ENCODE data around the gene CD3G.
"Not testable (repeated sequence)": the region's sequence is repeated elsewhere in the genome, so short reads cannot be mapped to it uniquely, and the experiment has no call there.

CD3G gene

GRCh38 chr11:118343981-118344515 lies at the start of gene CD3G:
Gene CD3G (plus strand): TSS chr11:118344344. CDS start chr11:118344424, 80 bp downstream.
- DNase-seq: peak in 3 of 4 experiments; percentile 35 to 71 (median 63)

DNA sequence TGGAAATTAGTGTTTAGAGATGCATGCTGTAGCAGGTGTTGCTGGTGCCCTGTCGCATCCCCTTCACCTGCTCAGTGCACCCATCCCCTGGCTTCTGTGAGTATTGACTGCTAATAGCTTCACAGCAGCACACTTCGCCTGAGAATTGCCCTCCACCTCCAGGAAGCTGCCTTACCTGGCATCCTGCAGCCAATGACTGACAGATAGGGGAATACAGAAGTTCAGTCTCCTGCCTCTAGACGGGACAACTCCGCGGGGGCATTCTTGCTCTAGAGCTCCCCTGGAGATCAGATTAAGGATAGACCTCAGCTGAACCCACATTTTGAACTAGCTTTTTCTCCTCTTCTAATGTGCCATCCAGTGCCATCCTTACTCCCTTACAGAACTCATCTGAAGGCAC lies 48.9 kb upstream of the CD3G start:
- DNase-seq: no peak

DNA sequence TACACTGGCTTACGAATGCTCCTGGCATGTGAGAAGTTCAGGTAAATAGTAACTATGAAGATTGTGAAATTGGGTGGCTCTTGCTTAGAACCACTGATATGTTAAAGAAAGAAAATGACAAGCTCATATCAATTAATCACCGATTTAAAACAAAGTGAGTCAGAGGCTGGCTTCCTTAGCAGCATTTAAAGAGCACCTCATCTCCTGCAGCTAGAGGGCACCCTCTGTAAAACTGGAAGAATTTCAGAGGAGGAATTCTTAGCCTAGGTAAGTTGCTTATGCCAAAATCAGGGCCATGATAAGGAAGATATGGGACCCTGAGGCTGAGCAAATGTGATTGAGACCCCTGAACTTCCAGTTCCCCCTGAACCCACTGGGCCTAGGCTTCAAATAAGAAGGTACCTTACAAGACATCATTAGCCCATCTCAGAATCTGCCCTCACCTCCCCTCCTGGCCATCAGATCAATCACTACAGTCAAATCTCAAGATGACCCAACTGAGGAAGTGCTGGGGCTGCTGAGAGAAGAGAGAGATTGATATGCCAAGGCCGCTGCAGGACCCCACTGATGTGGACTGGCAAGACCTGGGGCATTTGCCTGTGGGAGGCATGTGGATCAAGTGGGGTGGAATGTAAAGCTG lies 48.2 kb upstream of the CD3G start:
- no peak for DNase-seq

DNA sequence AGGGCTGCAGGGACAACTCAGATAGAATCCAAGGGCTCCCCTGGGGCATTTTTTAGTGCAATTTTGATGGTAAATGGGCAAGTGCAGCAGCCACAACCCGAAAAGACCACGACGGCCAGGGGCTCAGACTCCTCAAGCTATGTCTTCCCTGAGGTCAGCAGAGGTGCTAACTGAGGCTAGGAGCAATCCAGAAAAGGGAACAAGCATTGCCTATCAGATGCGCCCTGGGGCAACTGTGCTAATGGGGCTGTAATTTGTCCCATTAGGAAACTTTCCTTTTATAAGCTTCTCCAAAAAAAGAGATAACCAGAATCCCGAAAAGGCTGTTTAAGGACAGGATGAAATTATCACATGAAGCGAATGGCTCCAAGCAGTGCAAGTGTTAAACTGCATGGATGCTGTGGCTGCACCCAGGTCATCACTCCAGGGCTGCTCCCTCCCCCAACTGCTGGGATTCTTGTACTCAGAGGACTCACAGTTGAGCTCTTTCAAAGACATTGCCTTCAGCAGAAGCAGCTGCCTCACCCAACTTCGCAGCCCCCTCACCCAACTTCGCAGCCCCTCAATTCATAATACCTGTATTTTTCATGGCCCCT lies 42.4 kb upstream of the CD3G start:
- no peak for DNase-seq

DNA sequence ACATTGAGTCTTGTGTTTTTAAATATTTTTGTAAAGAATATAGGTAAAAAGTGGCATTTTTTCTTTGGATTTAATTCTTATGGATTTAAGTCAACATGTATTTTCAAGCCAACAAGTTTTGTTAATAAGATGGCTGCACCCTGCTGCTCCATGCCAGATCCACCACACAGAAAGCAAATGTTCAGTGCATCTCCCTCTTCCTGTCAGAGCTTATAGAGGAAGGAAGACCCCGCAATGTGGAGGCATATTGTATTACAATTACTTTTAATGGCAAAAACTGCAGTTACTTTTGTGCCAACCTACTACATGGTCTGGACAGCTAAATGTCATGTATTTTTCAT lies 39.9 kb upstream of the CD3G start:
- DNase-seq: no peak

DNA sequence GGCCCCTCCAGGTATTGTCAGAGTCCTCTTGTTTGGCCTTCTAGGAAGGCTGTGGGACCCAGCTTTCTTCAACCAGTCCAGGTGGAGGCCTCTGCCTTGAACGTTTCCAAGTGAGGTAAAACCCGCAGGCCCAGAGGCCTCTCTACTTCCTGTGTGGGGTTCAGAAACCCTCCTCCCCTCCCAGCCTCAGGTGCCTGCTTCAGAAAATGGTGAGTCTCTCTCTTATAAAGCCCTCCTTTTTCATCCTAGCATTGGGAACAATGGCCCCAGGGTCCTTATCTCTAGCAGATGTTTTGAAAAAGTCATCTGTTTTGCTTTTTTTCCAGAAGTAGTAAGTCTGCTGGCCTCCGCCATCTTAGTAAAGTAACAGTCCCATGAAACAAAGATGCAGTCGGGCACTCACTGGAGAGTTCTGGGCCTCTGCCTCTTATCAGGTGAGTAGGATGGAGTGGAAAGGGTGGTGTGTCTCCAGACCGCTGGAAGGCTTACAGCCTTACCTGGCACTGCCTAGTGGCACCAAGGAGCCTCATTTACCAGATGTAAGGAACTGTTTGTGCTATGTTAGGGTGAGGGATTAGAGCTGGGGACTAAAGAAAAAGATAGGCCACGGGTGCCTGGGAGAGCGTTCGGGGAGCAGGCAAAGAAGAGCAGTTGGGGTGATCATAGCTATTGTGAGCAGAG lies 39.4 kb upstream of the CD3G start, which contains the start of gene CD3E:
Gene CD3E (plus strand): TSS at position 163 of the 681 bp plus-strand sequence. CDS start 223 bp downstream, at position 386.
- peak in 3 of 4 experiments; percentile 20 to 52 (median 35) for DNase-seq

GRCh38 chr11:118305726-118306125 lies 38.4 kb upstream of the CD3G start:
- peak in 2 of 4 experiments; percentile 17 to 29 for DNase-seq

- no peak for DNase-seq
These were observed 37.6 kb upstream of the CD3G start for GRCh38 chr11:118306556-118306955.

DNA sequence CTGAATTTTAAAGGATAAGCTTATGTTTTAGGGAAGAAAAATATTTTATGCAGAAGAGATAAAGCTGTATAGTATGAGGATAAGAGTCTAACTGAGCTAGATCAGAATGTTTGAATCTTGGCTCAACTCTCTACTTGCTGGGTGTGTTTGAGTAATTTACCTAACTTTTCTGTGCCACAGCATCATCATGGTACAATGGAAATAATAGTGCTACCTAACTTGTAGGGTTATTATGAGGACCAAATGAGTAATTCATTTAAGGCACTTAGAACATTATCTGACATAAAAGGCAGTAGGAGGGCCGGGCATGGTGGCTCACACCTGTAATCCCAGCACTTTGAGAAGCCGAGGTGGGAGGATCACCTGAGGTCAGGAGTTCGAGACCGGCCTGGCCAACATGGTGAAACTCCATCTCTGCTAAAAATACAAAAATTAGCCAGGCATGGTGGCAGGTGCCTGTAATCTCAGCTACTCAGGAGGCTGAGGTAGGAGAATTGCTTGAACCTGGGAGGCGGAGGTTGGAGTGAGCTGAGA lies 35.1 kb upstream of the CD3G start:
- DNase-seq: not testable (repeated sequence)

- no peak for DNase-seq
These were observed 33.9 kb upstream of the CD3G start for GRCh38 chr11:118310271-118310670.

DNA sequence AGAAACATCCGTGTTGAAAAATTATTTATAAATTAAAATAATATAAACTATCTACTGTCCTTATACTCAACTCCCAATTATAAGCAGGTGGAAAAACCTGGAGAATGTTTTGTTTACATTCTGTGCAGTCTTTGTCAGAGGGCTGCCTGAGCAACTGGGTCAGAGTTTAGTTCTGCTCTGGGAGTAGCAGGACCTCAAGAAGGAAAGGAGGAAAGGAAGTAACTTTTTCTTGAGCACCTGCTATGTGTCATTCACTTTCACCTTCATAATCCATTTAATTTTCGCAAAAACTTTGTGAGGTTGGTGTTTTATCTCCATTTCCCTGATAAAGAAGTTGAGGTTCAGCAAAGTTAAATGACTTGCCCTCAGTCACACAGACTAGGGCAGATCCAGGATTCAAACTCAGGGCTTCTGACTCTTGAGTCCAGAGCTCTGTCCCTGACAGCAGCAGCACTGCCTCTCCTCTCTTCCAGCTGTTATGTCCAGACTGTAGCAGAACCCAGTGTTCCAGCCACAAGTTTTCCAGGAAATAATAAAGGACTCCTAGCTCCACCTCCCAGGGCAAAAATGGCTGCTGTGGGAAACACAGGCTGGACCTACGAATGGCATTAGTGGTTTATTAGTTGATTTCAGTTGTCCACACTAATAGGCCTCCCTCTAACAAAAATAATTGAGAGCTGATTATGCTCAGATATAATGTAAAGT lies 33.2 kb upstream of the CD3G start:
- DNase-seq: no peak

DNA sequence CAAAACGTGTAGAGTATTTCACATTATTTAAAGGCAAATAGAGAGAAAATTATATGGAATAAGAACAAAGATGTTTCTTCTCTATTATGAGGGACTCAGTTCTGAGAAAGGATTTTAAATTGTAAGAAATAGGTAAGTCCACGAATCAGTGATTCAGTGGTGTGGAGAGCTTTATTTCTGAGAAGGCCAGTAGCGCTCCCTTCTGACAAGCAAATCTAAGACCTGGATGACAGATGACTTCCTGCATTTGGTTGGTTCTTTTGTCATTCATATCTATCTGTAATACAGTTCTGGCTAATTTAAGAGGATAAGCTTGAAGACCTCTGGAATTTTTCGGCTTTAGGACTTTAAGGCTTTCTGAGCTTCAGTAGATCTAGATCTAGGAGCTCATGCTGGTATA lies 32.6 kb upstream of the CD3G start:
- DNase-seq: no peak

GRCh38 chr11:118312328-118312727 lies 31.8 kb upstream of the CD3G start:
- no peak for DNase-seq

- DNase-seq: no peak
These were observed 30.9 kb upstream of the CD3G start for GRCh38 chr11:118313242-118313641.

DNA sequence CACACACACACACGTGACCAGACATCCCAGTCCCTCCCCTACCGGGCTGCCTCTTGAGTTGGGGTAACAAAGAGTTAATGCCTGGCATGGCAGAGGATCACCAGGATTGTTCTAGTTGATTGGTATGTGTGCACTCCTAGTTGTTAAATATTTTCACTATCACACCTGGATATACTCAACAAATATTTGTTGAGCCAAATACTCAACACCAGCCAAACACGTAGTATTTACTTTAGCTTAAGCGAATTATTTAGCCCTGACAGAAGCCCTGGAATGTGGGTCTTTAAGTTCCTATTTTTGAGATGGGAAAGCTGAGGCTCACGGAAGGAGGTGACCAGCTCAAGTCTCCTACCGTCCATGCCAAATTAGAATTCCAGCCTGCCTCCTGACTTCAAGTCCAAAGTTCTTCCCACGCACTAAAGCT lies 29.1 kb upstream of the CD3G start:
- no peak for DNase-seq

DNA sequence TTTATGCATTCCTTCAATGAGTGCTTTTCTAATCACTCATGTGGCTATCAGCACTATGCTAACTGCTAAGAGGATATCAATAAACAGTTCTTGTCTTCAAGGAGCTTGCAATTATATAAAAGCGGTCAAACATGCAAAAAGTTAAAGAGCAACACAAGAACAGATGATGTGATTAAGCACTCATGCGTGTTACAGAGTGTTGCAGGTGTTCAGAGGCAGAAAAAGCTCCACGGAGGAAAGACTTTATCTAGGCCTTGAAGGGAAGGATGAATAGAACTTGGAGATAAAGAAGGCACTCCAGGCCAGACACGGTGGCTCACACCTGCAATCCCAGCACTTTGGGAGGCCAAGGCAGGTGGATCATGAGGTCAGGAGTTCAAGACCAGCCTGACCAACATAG lies 26.0 kb upstream of the CD3G start:
- DNase-seq: no peak

GRCh38 chr11:118318581-118319336 lies 25.4 kb upstream of the CD3G start:
- no peak for DNase-seq

GRCh38 chr11:118319337-118319707 lies 24.8 kb upstream of the CD3G start:
- no peak for DNase-seq

DNA sequence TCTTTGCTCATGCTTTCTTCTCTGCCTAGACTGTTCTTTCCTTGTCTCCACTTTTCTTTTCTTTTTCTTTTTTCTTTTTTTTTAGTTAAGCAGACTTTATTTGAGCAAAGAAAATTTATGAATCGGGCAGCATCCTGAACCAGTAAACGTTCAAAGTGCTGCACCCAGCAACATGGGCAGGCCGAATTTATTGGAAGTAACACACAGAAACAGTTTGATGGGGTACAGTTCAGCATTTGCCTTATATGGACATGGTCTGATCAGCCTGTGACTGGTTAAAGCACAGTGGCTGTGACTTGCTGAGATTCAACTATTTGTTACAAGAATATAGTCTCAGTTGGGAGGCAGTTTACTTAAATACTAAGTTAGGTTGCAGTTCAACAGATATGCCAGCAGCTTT lies 23.6 kb upstream of the CD3G start:
- no peak for DNase-seq

- DNase-seq: no peak
These were observed 22.6 kb upstream of the CD3G start for GRCh38 chr11:118321386-118322082.

DNA sequence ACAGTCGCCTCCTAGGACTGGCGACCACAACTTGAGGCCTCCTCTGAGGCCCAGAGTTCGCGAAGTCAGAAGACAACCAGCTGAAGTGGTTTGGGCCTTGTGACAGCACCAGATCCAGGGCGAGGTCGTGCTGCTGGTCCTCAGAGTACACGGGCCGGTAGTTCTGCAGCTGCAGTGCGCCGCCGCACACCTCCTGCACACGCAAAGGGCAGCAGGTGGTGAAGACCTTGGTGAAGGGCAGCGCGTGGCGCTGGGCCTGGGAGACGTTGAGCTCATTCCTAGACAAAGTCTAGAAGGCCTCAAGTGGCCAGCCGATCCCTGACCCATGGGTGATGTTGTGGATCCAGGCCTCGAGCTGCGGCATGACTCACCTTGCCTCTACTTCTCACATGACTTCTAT lies 21.4 kb upstream of the CD3G start:
- DNase-seq: no peak

DNA sequence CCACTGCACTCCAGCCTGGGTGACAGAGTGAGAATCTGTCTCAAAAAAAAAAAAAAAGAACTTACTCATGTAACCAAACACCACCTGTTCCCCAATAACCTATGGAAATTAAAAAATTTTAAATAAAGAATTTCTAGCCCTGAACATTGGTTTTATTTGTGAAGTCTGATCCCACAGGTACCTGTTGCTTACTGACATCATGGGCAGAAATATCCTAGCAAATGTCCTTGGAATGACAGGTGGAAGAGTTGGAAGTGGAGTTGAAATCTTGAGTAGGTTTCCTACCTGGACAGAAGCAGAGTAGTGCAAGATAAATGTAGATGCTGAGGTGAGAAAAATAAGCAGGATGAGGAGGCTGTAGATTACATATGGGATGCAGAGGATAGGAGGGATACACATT lies 18.9 kb upstream of the CD3G start:
- no peak for DNase-seq
